Measurements from ENCODE around the gene STPG1. TPM values are rescaled to one million over a fixed set of nuclear protein-coding genes. Genes with fewer than 3 reads are reported as not detected.

STPG1 gene
- total and polyA plus RNA-seq, 2 donors (not counting 3 experiments of a cell fraction or from before 2014, with no cell fraction given), result 6.3 to 10.2 TPM

GRCh38 chr1:24415910-24416665 lies 2.5 kb upstream of the STPG1 start:
- BruUV-seq (replicated peaks), result TSS peak; percentile 34
- peaks cover 20% of the 10 kb centered on the region for H3K4me1 ChIP-seq (ENCODE audit: control insufficient read depth, extremely low read depth, insufficient read depth, low read length)

GRCh38 chr1:24415334-24415909 lies 1.8 kb upstream of the STPG1 start, which contains the start of gene NIPAL3:
Gene NIPAL3, plus strand, starts transcription at chr1:24415802. Its CDS starts 3,746 bp downstream, at chr1:24419548.
- H3K79me2 ChIP-seq (ENCODE audit: control insufficient read depth, insufficient read depth, low read length), result no peaks in the 10 kb centered on the region
- no TSS peak for BruUV-seq (replicated peaks)

More at GRCh38 chr1:24415910-24416665, 2.5 kb upstream of the STPG1 start:
- no peaks in the 10 kb centered on the region for H3K9me1 ChIP-seq (replicated peaks; ENCODE audit: control insufficient read depth, extremely low read depth, insufficient read depth, low read length)
- no peaks in the 10 kb centered on the region for H3K9me3 ChIP-seq (replicated peaks; ENCODE audit: control insufficient read depth, insufficient read depth, low read length)
- no peaks in the 10 kb centered on the region for H3K27me3 ChIP-seq (ENCODE audit: control insufficient read depth in 2 of 2, insufficient read depth in 2 of 2, low read length in 2 of 2)
- no peaks in the 10 kb centered on the region for H4K20me1 ChIP-seq (replicated peaks; ENCODE audit: control insufficient read depth, extremely low read depth, insufficient read depth, low read length)
- no peak for TF ChIP-seq MYC (IDR thresholded peaks at IDR 0.05; ENCODE audit: low read depth, low read length)
- TF ChIP-seq POLR2AphosphoS5 (IDR thresholded peaks at IDR 0.05; ENCODE audit: insufficient read depth, low read depth, low read length), result no peak
- no peak for TF ChIP-seq JUN (IDR thresholded peaks at IDR 0.05; ENCODE audit: borderline replicate concordance, insufficient read depth, insufficient read length, low read depth)
- TF ChIP-seq POLR2A (IDR thresholded peaks at IDR 0.05; ENCODE audit: low read depth, low read length), result no peak
- peak; percentile 46 for TF ChIP-seq MAX (IDR thresholded peaks at IDR 0.05; ENCODE audit: insufficient read depth, insufficient read length)
- H3K79me2 ChIP-seq (ENCODE audit: control insufficient read depth, insufficient read depth, low read length), result no peaks in the 10 kb centered on the region
- no peak for FAIRE-seq
- DNase-seq (ENCODE audit: low read depth, low spot score), result no peak
- peak overlapping the region; percentile 94 for H3K4me2 ChIP-seq (ENCODE audit: insufficient read depth, low read length)
- H3K36me3 ChIP-seq (ENCODE audit: control insufficient read depth in 2 of 2, extremely low read depth in 1 of 2, insufficient read depth in 2 of 2, low read length in 2 of 2), result peaks cover 0 to 3% of the 10 kb centered on the region in 2 experiments
- ChIA-PET CTCF (interaction anchor here (0.8 to 10.3 kb wide), 10 partner anchors 9 to 416 kb away, joined by 3 to 134 read pairs (median 8); no protein-coding TSS in a partner anchor), POLR2A (interaction anchor here (0.7 to 1.2 kb wide), 2 partner anchors 24 to 67 kb away, joined by 3 to 6 read pairs; no protein-coding TSS in a partner anchor)
- peak overlapping the region; percentile 27 for H3K9ac ChIP-seq (replicated peaks; ENCODE audit: extremely low read depth, insufficient read depth, low read length)
- peak overlapping the region; percentile 98 for H2AFZ ChIP-seq (ENCODE audit: low read depth, low read length)
- dilution Hi-C loops (cut with MboI; ENCODE audit: extremely low pct_ligation_motif_present, low sequenced_read_pairs), result no loop called here
- intact Hi-C loops (cut with micrococcal nuclease), result loop anchor here (1.0 to 5.0 kb wide), 4 partner anchors 24 to 219 kb away; partner anchors contain the start of gene RCAN3
- no peak overlapping the region for H3K27ac ChIP-seq (ENCODE audit: insufficient read depth, low read depth, low read length)
- peak overlapping the region; percentile 66 to 91 (median 70) for H3K4me3 ChIP-seq (replicated peaks in 1 of 3; ENCODE audit: insufficient read depth in 1 of 3, low read depth in 1 of 3, low read length in 3 of 3)

More at GRCh38 chr1:24415334-24415909, 1.8 kb upstream of the STPG1 start, which contains the start of gene NIPAL3:
- peak; percentile 35 for TF ChIP-seq POLR2A (IDR thresholded peaks at IDR 0.05; ENCODE audit: low read depth, low read length)
- no peak for TF ChIP-seq MYC (IDR thresholded peaks at IDR 0.05; ENCODE audit: low read depth, low read length)
- peak; percentile 61 to 93 for TF ChIP-seq CTCF (IDR thresholded peaks at IDR 0.05; ENCODE audit: extremely low read depth in 1 of 2, insufficient read depth in 1 of 2, low read depth in 1 of 2, low read length in 2 of 2)
- peaks cover 0 to 3% of the 10 kb centered on the region in 2 experiments for H3K36me3 ChIP-seq (ENCODE audit: control insufficient read depth in 2 of 2, extremely low read depth in 1 of 2, insufficient read depth in 2 of 2, low read length in 2 of 2)
- H3K4me1 ChIP-seq (ENCODE audit: control insufficient read depth, extremely low read depth, insufficient read depth, low read length), result peaks cover 20% of the 10 kb centered on the region
- FAIRE-seq (peak; percentile 98), DNase-seq (ENCODE audit: low read depth, low spot score) (peak; percentile 98)
- dilution Hi-C loops (cut with MboI; ENCODE audit: extremely low pct_ligation_motif_present, low sequenced_read_pairs), result no loop called here
- no peak within 1 kb of the TSS for H3K27ac ChIP-seq (ENCODE audit: insufficient read depth, low read depth, low read length)
- H2AFZ ChIP-seq (ENCODE audit: low read depth, low read length), result peak within 1 kb of the TSS; percentile 98
- H3K9ac ChIP-seq (replicated peaks; ENCODE audit: extremely low read depth, insufficient read depth, low read length), result peak within 1 kb of the TSS; percentile 27
- H3K9me3 ChIP-seq (replicated peaks; ENCODE audit: control insufficient read depth, insufficient read depth, low read length), result no peaks in the 10 kb centered on the region
- peak within 1 kb of the TSS; percentile 94 for H3K4me2 ChIP-seq (ENCODE audit: insufficient read depth, low read length)
- H3K9me1 ChIP-seq (replicated peaks; ENCODE audit: control insufficient read depth, extremely low read depth, insufficient read depth, low read length), result no peaks in the 10 kb centered on the region
- no peaks in the 10 kb centered on the region for H3K27me3 ChIP-seq (ENCODE audit: control insufficient read depth in 2 of 2, insufficient read depth in 2 of 2, low read length in 2 of 2)
- CTCF ChIA-PET, result interaction anchor here (0.8 to 10.3 kb wide), 11 partner anchors 9 to 417 kb away, joined by 3 to 134 read pairs (median 7); no protein-coding TSS in a partner anchor
- peak within 1 kb of the TSS; percentile 66 to 91 (median 70) for H3K4me3 ChIP-seq (replicated peaks in 1 of 3; ENCODE audit: insufficient read depth in 1 of 3, low read depth in 1 of 3, low read length in 3 of 3)
- H4K20me1 ChIP-seq (replicated peaks; ENCODE audit: control insufficient read depth, extremely low read depth, insufficient read depth, low read length), result no peaks in the 10 kb centered on the region
- POLR2A ChIA-PET, result interaction anchor here (0.7 to 1.2 kb wide), 2 partner anchors 23 to 68 kb away, joined by 3 to 6 read pairs; no protein-coding TSS in a partner anchor
- intact Hi-C loops (cut with micrococcal nuclease), result loop anchor here (1.0 to 5.0 kb wide), 4 partner anchors 23 to 220 kb away; partner anchors contain the start of gene RCAN3

Data from endothelial cell of umbilical vein (primary cell).